HG03575 (cell line): ENCODE measurements around the gene GP9.

Experiments used
- ATAC-seq: cut with Tn5 transposase; IDR thresholded peaks from one replicate; pipeline ENCODE4 v1.9.1; 2021; ENCODE audit not compliant: unreplicated experiment, insufficient number of reproducible peaks, low FRiP score; ENCODE audit errors: extremely low read depth

Gene GP9

GRCh38 chr3:129046037-129046731 lies 14.4 kb upstream of the GP9 start:
- no peak for ATAC-seq

- ATAC-seq: no peak
Observed at GRCh38 chr3:129046732-129047552, 13.6 kb upstream of the GP9 start.

- no peak for ATAC-seq
Observed at GRCh38 chr3:129047553-129047839, 13.1 kb upstream of the GP9 start.

- no peak for ATAC-seq
Observed at GRCh38 chr3:129050556-129051295, 9.9 kb upstream of the GP9 start.

GRCh38 chr3:129051871-129052340 lies 8.7 kb upstream of the GP9 start:
- ATAC-seq: no peak

GRCh38 chr3:129052675-129053074 lies 7.9 kb upstream of the GP9 start:
- no peak for ATAC-seq

- no peak for ATAC-seq
Observed at GRCh38 chr3:129054605-129055104, 5.9 kb upstream of the GP9 start.

GRCh38 chr3:129056451-129057173 lies 4.0 kb upstream of the GP9 start:
- no peak for ATAC-seq

GRCh38 chr3:129057249-129057648 lies 3.3 kb upstream of the GP9 start:
- no peak for ATAC-seq

- no peak for ATAC-seq
Observed at GRCh38 chr3:129058441-129059200, 2.0 kb upstream of the GP9 start.

- ATAC-seq: no peak
Observed at GRCh38 chr3:129059311-129059958, 1.1 kb upstream of the GP9 start.

- ATAC-seq: no peak
Observed at GRCh38 chr3:129061023-129061887, 676 bp downstream of the GP9 start.

- ATAC-seq: no peak
Observed at GRCh38 chr3:129061888-129062834, 1.6 kb downstream of the GP9 start.

GRCh38 chr3:129063091-129063640 lies 2.6 kb downstream of the GP9 start:
- no peak for ATAC-seq

GRCh38 chr3:129063841-129064482 lies 3.4 kb downstream of the GP9 start:
- ATAC-seq: no peak
